AG09319 (cell line): ENCODE results near the gene RNF39.
"Not testable (repeated sequence)": the region's sequence is repeated elsewhere in the genome, so short reads cannot be mapped to it uniquely, and the experiment has no call there.

Experiments
- DNase-seq: peaks from one replicate; pipeline ENCODE4 v3.0.0-alpha.2; 2010; ENCODE audit warnings: low read depth; ENCODE audit errors: extremely low read depth
- CTCF ChIP-seq: IDR thresholded peaks from 2 replicates; pipeline ENCODE4 v1.5.1; 2011; ENCODE audit warnings: low read depth, mild to moderate bottlenecking, inconsistent platforms, low read length, moderate library complexity

The RNF39 gene

GRCh38 chr6:30041221-30041620, 34.3 kb downstream of the RNF39 start:
- DNase-seq = no peak
- no peak for TF ChIP-seq CTCF

GRCh38 chr6:30037182-30037788, 38.3 kb downstream of the RNF39 start:
- TF ChIP-seq CTCF = peak; percentile 49
- DNase-seq = no peak

GRCh38 chr6:30035784-30036183, 39.8 kb downstream of the RNF39 start:
- no peak for DNase-seq
- TF ChIP-seq CTCF = no peak

GRCh38 chr6:30033440-30033839, 42.1 kb downstream of the RNF39 start:
- peak; percentile 80 for DNase-seq

GRCh38 chr6:30031381-30031780, 44.2 kb downstream of the RNF39 start:
- no peak for TF ChIP-seq CTCF

DNA sequence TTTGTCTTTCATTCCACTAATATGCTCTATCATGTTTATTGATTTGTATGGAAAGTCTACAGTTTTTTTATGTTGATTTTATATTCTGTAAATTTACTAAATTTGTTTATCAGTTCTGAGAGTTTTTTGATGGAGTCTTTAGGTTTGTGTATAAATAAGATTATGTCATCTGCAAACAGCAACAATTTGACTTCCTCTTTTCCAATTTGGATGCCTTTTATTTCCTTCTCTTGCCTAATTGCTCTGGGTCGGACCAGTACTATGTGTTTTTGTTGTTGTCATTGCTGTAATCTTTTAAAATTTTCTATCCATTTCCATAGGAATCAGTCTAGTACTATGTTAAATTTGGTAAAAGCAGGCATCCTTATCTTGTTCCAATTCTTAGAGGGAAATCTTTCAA, 46.0 kb downstream of the RNF39 start:
- TF ChIP-seq CTCF = no peak
- no peak for DNase-seq

More at GRCh38 chr6:30031381-30031780, 44.2 kb downstream of the RNF39 start:
- no peak for DNase-seq

DNA sequence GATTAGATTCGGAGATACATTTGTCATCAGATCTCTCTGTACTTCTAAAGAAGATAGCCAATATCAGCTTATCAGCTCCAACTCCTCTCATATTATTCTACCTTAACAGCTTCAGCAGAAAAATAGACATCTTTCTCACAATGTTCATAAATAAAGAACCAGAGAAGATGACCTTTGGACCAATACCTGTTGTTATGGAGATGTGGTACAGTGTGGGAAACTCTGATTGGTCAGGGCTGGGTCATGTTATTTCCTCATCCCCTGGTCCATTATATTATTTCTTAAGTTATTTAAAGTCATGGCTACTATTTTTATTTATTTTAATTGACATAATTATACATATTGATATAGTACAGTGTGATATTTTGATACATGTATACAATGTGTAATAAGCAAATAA, 50.4 kb downstream of the RNF39 start:
- no peak for DNase-seq
- TF ChIP-seq CTCF = no peak

GRCh38 chr6:30022712-30023111, 52.9 kb downstream of the RNF39 start:
- not testable (repeated sequence) for DNase-seq

DNA sequence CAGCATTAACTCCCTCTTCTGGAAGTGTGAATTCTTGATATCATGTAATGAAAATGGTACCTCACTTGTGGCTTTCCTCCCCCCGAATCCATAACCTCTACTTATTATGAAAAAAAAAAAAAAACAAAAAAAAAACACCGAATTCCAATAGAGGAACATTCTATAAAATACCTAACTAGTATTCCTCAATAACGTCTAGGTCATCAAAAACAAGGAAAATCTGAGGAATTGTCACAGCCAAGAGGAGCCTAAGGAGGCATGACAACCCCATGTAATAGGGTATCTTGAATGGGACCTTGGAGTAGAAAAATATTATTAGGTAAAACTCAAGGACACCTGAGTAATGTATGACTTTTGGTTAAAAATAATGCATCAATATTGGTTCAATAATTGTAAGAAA, 53.4 kb downstream of the RNF39 start:
- DNase-seq = no peak
- no peak for TF ChIP-seq CTCF
